ENCODE results near the gene PKN2.
A peak's percentile ranks its signal among the peaks of the same experiment; 100 is the strongest.

Gene PKN2

GRCh38 chr1:88735909-88736308 is 51.8 kb downstream of the PKN2 start:
- DNase-seq: no peak

- peak; percentile 59 to 69 (median 68) for DNase-seq
These were observed 52.7 kb downstream of the PKN2 start for GRCh38 chr1:88736633-88737248.

- no peak for DNase-seq
These were observed 53.4 kb downstream of the PKN2 start for GRCh38 chr1:88737338-88737927.

GRCh38 chr1:88740784-88741183 is 56.7 kb downstream of the PKN2 start:
- DNase-seq: no peak

- no peak for DNase-seq
These were observed 57.3 kb downstream of the PKN2 start for GRCh38 chr1:88741413-88741812.

- DNase-seq: no peak
These were observed 58.5 kb downstream of the PKN2 start for GRCh38 chr1:88742531-88742930.

- DNase-seq: no peak
These were observed 60.1 kb downstream of the PKN2 start for GRCh38 chr1:88744142-88744541.

GRCh38 chr1:88746916-88747315 is 62.8 kb downstream of the PKN2 start:
- no peak for DNase-seq

GRCh38 chr1:88751714-88752113 is 67.6 kb downstream of the PKN2 start:
- no peak for DNase-seq

- no peak for DNase-seq
These were observed 69.4 kb downstream of the PKN2 start for GRCh38 chr1:88753506-88753905.

GRCh38 chr1:88763649-88764406 is 79.8 kb downstream of the PKN2 start:
- DNase-seq: no peak

GRCh38 chr1:88768187-88768586 is 84.1 kb downstream of the PKN2 start:
- no peak for DNase-seq

GRCh38 chr1:88768816-88769215 is 84.7 kb downstream of the PKN2 start:
- no peak for DNase-seq

- DNase-seq: no peak
These were observed 89.6 kb downstream of the PKN2 start for GRCh38 chr1:88773540-88774150.

GRCh38 chr1:88774151-88774556 is 90.1 kb downstream of the PKN2 start:
- no peak for DNase-seq

- no peak for DNase-seq
These were observed 93.6 kb downstream of the PKN2 start for GRCh38 chr1:88777604-88778149.

- DNase-seq: peak in 2 of 3 donors; percentile 5 to 20
These were observed 95.8 kb downstream of the PKN2 start for GRCh38 chr1:88779880-88780279.

GRCh38 chr1:88780485-88780884 is 96.4 kb downstream of the PKN2 start:
- no peak for DNase-seq

GRCh38 chr1:88783145-88783544 is 99.1 kb downstream of the PKN2 start:
- no peak for DNase-seq

- no peak for DNase-seq
These were observed 100.5 kb downstream of the PKN2 start for GRCh38 chr1:88784551-88784950.

- no peak for DNase-seq
These were observed 103.2 kb downstream of the PKN2 start for GRCh38 chr1:88787023-88787903.

- no peak for DNase-seq
These were observed 107.1 kb downstream of the PKN2 start for GRCh38 chr1:88791192-88791591.

Measured in suppressor macrophage treated with lipopolysaccharide for 1 hour (primary cell).